C4-2B (cell line): ENCODE results near the gene CHST9.

Experiments used
- CTCF ChIP-seq: fragments of 450-650 bp; conservative IDR thresholded peaks from 2 replicates; pipeline ENCODE4 v1.5.1; 2017; ENCODE audit warnings: mild to moderate bottlenecking
- ZFX ChIP-seq: fragments of 450-650 bp; IDR thresholded peaks from 2 replicates; pipeline ENCODE4 v1.6.1; 2017

GRCh38 chr18:27164905-27165304 is 20.2 kb downstream of the CHST9 start:
- TF ChIP-seq CTCF (no peak), ZFX (no peak)
